ENCODE results near the gene APH1A.
"Not testable (repeated sequence)": the region's sequence is repeated elsewhere in the genome, so short reads cannot be mapped to it uniquely, and the experiment has no call there.

The APH1A gene

GRCh38 chr1:150267896-150268295 lies 920 bp downstream of the APH1A start:
- DNase-seq (ENCODE audit: low read depth) = no peak

- no peak for DNase-seq (ENCODE audit: low read depth)
Observed at GRCh38 chr1:150263549-150263948, 5.3 kb downstream of the APH1A start.

- no peak for DNase-seq (ENCODE audit: low read depth)
Observed at GRCh38 chr1:150262388-150263320, 6.2 kb downstream of the APH1A start.

GRCh38 chr1:150261367-150261766 lies 7.4 kb downstream of the APH1A start:
- DNase-seq (ENCODE audit: low read depth) = no peak

GRCh38 chr1:150259758-150260669 lies 8.8 kb downstream of the APH1A start:
- DNase-seq (ENCODE audit: low read depth) = no peak

GRCh38 chr1:150259217-150259616 lies 9.6 kb downstream of the APH1A start:
- no peak for DNase-seq (ENCODE audit: low read depth)

- no peak for DNase-seq (ENCODE audit: low read depth)
Observed at GRCh38 chr1:150257624-150258585, 10.9 kb downstream of the APH1A start, which contains the start of gene CA14. Gene CA14 (plus strand): TSS chr1:150257774. CDS start chr1:150258129, 355 bp downstream.

GRCh38 chr1:150256554-150257341 lies 12.1 kb downstream of the APH1A start:
- DNase-seq (ENCODE audit: low read depth) = no peak

GRCh38 chr1:150256198-150256553 lies 12.6 kb downstream of the APH1A start:
- no peak for DNase-seq (ENCODE audit: low read depth)

- DNase-seq (ENCODE audit: low read depth) = no peak
Observed at GRCh38 chr1:150249936-150250335, 18.9 kb downstream of the APH1A start.

GRCh38 chr1:150243003-150243402 lies 25.8 kb downstream of the APH1A start:
- DNase-seq (ENCODE audit: low read depth) = no peak

- no peak for DNase-seq (ENCODE audit: low read depth)
Observed at GRCh38 chr1:150237746-150238145, 31.1 kb downstream of the APH1A start.

GRCh38 chr1:150237176-150237575 lies 31.6 kb downstream of the APH1A start:
- DNase-seq (ENCODE audit: low read depth) = not testable (repeated sequence)

GRCh38 chr1:150236614-150237100 lies 32.2 kb downstream of the APH1A start:
- no peak for DNase-seq (ENCODE audit: low read depth)

GRCh38 chr1:150235852-150236613 lies 32.8 kb downstream of the APH1A start, which contains the start of gene ANP32E:
Gene ANP32E (minus strand): TSS chr1:150236112. CDS start chr1:150235786, 326 bp downstream.
- DNase-seq (ENCODE audit: low read depth) = peak; percentile 92

- peak; percentile 9 for DNase-seq (ENCODE audit: low read depth)
Observed at GRCh38 chr1:150235294-150235851, 33.4 kb downstream of the APH1A start.

- peak; percentile 87 for DNase-seq (ENCODE audit: low read depth)
Observed at GRCh38 chr1:150234566-150235293, 34.1 kb downstream of the APH1A start.

GRCh38 chr1:150234309-150234565 lies 34.6 kb downstream of the APH1A start:
- no peak for DNase-seq (ENCODE audit: low read depth)

Data from T-helper 22 cell (primary cell).